ENCODE measurements around the gene LMO7. TPM values are rescaled to one million over a fixed set of nuclear protein-coding genes. Genes with fewer than 3 reads are reported as not detected.

Gene LMO7
- total and polyA plus RNA-seq, 8 donors = 14.7 to 50.4 (median 29.1) TPM

DNA sequence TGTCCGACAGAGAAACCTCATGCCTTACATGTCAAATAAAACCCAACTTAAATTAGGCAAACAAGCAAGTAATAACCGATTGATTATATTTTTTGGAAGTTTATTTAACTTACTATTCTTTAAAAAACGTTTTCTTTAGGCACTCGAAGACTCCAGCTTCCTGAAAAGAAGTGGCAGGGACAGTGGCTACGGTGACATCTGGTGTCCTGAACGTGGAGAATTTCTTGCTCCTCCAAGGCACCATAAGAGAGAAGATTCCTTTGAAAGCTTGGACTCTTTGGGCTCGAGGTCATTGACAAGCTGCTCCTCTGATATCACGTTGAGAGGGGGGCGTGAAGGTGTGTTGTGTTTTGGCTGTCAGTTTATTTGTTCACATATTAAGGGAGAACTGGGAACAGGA, 164.4 kb downstream of the LMO7 start:
- Histone ChIP-seq H3K9me3 (no peaks in the 10 kb centered on the region), H3K4me1 (peaks cover 0 to 12% (median 11%) of the 10 kb centered on the region in 3 donors), H3K36me3 (peaks cover 0 to 25% (median 0%) of the 10 kb centered on the region in 3 donors), H3K27ac (no peak overlapping the region), H3K4me3 (no peak overlapping the region), H3K27me3 (no peaks in the 10 kb centered on the region)
- 41 to 50% methylated on average over 9 of the region's 9 CpGs for WGBS, 2 donors
- intact Hi-C loops (cut with DNase I) = loop anchor here in 1 of 3 donors (10.0 kb wide), 1 partner anchor 106 kb away; no protein-coding TSS in a partner anchor
- DNase-seq = no peak
- TF ChIP-seq, protein P1, sequence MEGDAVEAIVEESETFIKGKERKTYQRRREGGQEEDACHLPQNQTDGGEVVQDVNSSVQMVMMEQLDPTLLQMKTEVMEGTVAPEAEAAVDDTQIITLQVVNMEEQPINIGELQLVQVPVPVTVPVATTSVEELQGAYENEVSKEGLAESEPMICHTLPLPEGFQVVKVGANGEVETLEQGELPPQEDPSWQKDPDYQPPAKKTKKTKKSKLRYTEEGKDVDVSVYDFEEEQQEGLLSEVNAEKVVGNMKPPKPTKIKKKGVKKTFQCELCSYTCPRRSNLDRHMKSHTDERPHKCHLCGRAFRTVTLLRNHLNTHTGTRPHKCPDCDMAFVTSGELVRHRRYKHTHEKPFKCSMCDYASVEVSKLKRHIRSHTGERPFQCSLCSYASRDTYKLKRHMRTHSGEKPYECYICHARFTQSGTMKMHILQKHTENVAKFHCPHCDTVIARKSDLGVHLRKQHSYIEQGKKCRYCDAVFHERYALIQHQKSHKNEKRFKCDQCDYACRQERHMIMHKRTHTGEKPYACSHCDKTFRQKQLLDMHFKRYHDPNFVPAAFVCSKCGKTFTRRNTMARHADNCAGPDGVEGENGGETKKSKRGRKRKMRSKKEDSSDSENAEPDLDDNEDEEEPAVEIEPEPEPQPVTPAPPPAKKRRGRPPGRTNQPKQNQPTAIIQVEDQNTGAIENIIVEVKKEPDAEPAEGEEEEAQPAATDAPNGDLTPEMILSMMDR (IDR thresholded peaks at IDR 0.05) = no peak
- FAIRE-seq = no peak
- no peak for ATAC-seq

DNA sequence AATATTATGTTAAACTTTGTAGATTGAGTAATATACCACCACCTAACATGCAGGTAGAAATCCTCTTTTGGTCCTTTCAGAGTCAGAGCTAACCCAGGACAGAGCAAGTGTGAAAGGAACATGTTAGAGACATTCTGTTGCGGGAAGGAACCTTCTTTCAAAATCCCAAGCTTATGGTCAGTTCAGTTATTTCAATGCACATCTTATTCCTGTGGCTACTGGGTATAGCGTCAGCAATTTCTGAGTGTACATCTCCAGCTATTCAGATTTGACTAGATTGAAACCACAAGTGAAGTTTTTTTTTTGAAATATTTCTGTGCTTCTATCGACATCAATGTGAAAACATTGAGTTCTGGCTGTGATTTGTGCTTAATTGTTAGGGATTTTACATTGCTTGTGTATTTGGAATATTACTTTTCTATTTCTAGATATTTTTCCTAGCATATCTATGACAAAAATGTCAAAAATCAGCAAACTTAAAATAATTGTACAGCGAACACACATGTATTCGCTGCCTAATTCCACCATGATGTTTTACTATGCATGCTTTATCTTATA, 165.3 kb downstream of the LMO7 start:
- H3K9me3 ChIP-seq = no peaks in the 10 kb centered on the region
- H3K4me1 ChIP-seq = peaks cover 0 to 12% (median 11%) of the 10 kb centered on the region in 3 donors
- H3K36me3 ChIP-seq = peaks cover 0 to 31% (median 4%) of the 10 kb centered on the region in 3 donors
- FAIRE-seq (no peak), DNase-seq (no peak), ATAC-seq (no peak)
- no peak overlapping the region for H3K4me3 ChIP-seq
- WGBS, 2 donors = 95 to 96% methylated on average over 5 of the region's 5 CpGs
- no peak overlapping the region for H3K27ac ChIP-seq
- TF ChIP-seq, protein P1 (IDR thresholded peaks at IDR 0.05) = no peak
- no peaks in the 10 kb centered on the region for H3K27me3 ChIP-seq
- intact Hi-C loops (cut with DNase I) = loop anchor here in 1 of 3 donors (10.0 kb wide), 1 partner anchor 107 kb away; no protein-coding TSS in a partner anchor

DNA sequence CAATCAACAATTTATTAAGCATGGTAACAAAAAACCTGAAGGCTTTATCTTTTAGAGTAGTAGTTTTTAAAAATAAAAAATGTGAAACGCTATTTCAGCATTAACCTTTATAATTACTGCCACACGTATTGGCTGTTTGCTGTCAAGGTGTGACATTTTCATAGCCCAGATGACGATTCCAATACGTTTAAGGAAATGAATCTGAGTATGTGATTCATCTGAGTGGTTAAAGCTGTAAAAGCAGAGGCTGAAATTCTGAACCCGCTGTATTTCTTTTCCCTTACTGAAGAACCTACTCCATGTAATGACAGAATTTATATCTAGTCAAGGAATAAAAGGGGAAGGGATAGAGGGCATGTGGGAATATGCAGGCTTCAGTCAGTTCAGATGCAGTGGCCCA, 166.0 kb downstream of the LMO7 start:
- DNase-seq (no peak), FAIRE-seq (peak; percentile 75), ATAC-seq (peak in 2 of 4 donors; percentile 15 to 17)
- intact Hi-C loops (cut with DNase I) = loop anchor here in 1 of 3 donors (10.0 kb wide), 1 partner anchor 107 kb away; no protein-coding TSS in a partner anchor
- Histone ChIP-seq H3K4me1 (peaks cover 0 to 12% (median 11%) of the 10 kb centered on the region in 3 donors), H3K27ac (no peak overlapping the region), H3K4me3 (no peak overlapping the region), H3K27me3 (no peaks in the 10 kb centered on the region), H3K36me3 (peaks cover 0 to 32% (median 4%) of the 10 kb centered on the region in 3 donors), H3K9me3 (no peaks in the 10 kb centered on the region)
- TF ChIP-seq, protein P1 (IDR thresholded peaks at IDR 0.05) = no peak
- 79 to 81% methylated on average over 5 of the region's 5 CpGs for WGBS, 2 donors

DNA sequence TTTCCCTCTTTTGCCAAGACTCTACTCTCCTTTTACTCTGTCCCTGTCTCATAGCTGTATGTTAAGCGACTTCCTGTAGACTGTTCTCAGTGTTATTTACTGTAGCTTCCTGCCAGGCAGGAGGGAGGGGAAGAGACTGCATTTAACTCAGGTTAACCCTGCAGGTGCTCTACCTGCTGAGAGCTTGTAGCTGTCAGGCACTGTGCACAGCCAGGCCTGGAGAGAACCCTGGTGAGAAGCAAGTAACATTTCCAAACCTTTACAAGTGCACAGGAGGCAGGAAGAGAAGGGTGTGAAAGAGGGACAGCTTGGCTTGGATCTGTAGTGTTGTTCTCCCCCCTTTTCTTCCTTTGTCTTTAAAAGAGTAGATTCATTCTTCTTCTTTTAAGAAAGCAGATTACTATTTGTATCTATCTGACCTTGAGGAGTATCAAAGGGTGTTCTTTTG, 167.1 kb downstream of the LMO7 start:
- FAIRE-seq = peak; percentile 41
- peak; percentile 74 to 93 (median 91) for ATAC-seq
- H3K4me1 ChIP-seq = peaks cover 0 to 12% (median 11%) of the 10 kb centered on the region in 3 donors
- no peak overlapping the region for H3K4me3 ChIP-seq
- H3K36me3 ChIP-seq = peaks cover 0 to 30% (median 4%) of the 10 kb centered on the region in 3 donors
- DNase-seq = peak in 1 of 6 donors; percentile 37
- TF ChIP-seq, protein P1 (IDR thresholded peaks at IDR 0.05) = no peak
- H3K9me3 ChIP-seq = no peaks in the 10 kb centered on the region
- WGBS, 2 donors = 7 to 12% methylated on average over 1 of the region's 1 CpG
- H3K27ac ChIP-seq = peak overlapping the region in 2 of 4 donors; percentile 27 to 44
- intact Hi-C loops (cut with DNase I) = loop anchor here in 1 of 3 donors (10.0 kb wide), 1 partner anchor 108 kb away; no protein-coding TSS in a partner anchor
- no peaks in the 10 kb centered on the region for H3K27me3 ChIP-seq

DNA sequence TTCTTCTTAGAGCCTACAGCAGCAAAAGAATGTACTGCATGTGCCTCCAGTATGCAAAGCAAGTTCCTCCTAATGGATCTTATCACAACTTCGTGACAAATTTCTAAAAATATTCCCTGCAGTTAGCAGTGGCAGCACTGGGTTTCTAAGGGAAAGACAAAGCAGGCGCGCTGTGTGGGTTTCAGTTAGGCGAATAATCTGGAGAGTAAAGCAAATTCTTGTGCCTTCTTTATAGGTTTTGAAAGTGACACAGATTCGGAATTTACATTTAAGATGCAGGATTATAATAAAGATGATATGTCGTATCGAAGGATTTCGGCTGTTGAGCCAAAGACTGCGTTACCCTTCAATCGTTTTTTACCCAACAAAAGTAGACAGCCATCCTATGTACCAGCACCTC, 167.9 kb downstream of the LMO7 start:
- Histone ChIP-seq H3K4me3 (no peak overlapping the region), H3K27ac (no peak overlapping the region), H3K27me3 (no peaks in the 10 kb centered on the region), H3K4me1 (peaks cover 0 to 12% (median 11%) of the 10 kb centered on the region in 3 donors), H3K36me3 (peaks cover 0 to 30% (median 4%) of the 10 kb centered on the region in 3 donors), H3K9me3 (no peaks in the 10 kb centered on the region)
- TF ChIP-seq, protein P1 (IDR thresholded peaks at IDR 0.05) = no peak
- intact Hi-C loops (cut with DNase I) = loop anchor here in 1 of 3 donors (10.0 kb wide), 1 partner anchor 109 kb away; no protein-coding TSS in a partner anchor
- 84 to 86% methylated on average over 10 of the region's 10 CpGs for WGBS, 2 donors
- no peak for DNase-seq
- no peak for ATAC-seq
- FAIRE-seq = no peak

Measured in pancreas (tissue), 10 donors.